HG02588 (cell line): ENCODE results near the gene PELI2.
A peak's percentile ranks its signal among the peaks of the same experiment; 100 is the strongest.

Experiments used
- ATAC-seq: cut with Tn5 transposase; IDR thresholded peaks from one replicate; pipeline ENCODE4 v1.9.1; 2021; ENCODE audit warnings: mild to moderate bottlenecking, moderate library complexity; ENCODE audit not compliant: unreplicated experiment

PELI2 gene

DNA sequence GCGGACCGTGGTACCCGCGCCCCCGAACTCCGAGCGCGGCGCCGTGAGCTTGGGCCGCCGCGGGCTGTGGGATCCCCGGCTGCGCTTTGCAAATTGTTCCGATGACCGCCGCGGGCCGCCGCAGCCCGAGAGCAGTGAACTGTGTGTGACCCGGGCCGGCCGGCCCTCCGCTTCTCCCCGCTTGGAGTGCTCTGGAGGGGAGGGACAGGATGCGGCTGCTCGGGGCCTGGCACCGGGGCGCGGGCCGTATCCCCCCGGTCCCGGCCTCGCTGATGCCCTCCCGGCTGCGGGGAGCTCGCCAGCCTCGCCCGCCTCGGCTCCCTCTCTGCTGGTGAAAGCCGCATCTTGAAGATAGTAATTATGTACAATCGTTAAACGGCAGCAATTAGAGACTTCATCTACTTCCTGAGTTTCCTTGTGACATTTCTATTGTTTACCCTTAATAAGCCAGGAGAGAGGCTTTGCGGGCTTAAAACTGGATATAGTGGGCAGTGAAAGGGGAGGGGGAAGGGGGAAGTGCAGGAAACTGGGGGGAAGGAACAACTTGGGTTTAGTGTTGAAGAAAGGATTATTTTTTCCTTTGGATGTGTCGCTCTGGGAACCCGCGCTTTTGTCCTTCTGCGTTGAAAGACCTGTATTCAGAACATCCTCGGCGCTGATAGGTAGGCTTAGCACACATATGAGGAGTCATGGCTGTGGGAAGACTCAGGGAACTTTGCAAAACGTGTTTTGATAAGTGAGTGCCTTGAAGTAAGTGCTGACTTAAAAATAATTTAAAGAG lies 1.2 kb downstream of the PELI2 start:
- peak; percentile 20 for ATAC-seq

DNA sequence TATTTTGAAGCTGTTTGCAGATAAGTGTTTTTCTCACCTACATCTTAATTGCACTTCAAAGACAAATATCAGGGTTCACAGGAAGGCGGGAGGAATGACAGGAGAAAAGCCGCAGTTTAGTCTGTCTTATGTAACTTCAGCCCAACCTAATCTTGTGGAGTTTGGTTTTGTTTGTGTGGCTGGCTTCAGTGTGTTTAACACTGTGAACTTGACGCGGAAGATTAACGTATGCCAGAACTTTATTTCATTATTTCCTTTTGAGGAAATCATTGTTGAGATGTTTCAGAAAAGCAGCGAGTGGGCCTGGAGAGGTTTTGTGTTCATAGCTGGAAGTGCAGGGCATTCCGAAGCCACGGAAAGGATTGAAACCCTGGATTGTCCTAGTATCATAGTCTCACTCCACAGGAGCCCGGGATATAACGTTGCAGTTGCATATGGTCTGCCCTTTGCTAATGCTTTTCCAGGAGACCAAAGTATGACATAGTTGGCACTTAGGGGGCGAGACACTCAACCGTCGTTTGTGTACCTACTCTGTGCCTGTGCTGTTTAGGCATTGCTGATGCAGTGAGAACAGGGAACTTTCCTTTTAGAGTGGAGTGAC lies 2.0 kb downstream of the PELI2 start:
- no peak for ATAC-seq

DNA sequence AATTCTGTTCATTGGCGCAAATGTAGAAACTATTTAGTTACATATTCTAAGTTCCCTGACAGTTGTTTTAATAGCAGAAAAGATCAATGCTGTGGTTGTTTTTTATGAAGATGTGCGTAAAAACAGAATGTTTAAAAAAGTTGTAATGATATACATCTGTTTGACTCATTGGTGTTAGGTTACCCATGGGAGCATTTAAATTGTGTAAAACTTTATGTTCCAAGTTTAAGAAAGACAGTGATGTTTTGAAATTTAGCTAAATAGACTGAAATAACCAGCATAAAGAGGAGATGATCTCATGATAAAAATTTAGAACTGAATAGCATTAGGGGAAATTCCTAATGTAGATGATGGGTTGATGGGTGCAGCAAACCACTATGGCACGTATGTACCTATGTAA lies 3.6 kb downstream of the PELI2 start:
- no peak for ATAC-seq

DNA sequence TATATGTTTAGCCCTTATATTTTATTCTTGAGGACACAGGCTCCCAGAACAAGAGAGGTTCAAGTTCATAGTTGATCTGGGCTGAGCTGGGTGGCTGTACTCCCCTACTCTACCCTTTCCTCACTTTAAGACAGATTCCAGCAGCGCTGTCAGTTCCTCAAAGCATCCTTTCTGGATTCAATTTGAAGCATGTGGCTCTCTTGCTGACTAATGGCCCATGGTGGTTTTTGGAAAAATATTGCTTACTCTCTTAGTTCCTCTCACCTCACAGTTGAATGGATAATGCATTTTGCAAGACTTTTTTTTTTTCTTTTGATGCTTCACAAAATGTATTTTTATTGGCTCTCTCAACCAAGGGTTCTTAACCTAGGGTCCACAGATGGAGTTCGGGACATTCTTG lies 4.1 kb downstream of the PELI2 start:
- ATAC-seq, result no peak

DNA sequence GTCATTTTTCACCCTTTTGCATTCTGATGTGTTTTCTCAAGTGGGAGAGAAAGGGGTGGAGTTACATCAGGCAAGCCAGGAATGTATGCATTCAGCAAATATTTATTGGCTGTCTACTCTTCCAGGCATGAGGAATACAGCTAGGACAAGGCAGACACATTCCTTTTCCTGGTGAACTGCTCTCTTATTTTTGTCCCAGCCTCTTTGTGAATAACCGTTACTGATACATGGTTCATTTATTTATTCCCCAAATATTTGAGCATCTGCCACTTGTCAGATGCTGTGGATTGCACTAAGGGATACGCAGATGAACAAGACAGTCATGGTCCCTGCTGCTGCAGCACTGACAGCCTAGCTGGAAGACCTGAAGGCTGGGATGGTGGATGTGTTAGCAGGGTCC lies 6.1 kb downstream of the PELI2 start:
- ATAC-seq, result no peak

DNA sequence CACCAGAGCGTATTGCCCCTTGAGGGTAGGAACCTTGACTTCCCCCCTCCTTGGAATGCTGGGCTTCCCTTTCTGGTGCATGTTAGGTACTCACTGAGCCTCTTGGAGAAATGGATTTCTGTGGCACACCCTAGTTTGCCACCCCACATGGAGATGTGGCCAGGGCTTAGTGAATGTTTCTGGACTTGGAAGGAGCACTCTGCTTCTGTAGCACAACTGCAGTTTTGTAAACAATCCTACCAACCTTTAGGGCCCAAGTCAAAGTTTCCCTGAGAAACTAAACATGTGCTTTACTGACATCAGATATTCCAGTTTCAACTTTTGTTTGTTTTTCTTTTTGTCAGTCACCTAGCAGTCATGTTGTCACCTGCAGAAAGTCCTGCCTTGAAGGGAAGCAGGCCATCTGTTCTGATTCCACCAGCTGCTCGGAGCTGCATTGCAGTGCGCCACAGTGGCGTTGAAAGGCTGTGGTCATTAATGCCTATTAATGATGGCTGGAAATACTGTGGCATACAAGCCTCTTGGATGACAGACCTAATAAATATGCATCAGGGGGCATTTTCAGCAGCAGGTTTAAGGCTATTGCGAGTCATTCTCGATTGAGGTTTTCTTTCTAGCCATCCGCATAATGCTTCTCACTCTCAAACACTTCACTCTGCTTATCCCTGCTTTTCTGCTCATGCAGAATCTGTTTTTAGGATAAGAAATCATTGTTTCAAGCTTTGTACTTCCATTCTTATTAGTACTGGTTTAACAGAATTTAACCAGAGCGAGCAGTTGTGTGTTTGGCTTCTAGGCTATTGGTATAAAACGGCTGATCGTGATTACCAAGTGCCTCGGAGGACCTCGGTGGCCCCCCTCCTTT lies 7.8 kb downstream of the PELI2 start:
- ATAC-seq, result no peak

DNA sequence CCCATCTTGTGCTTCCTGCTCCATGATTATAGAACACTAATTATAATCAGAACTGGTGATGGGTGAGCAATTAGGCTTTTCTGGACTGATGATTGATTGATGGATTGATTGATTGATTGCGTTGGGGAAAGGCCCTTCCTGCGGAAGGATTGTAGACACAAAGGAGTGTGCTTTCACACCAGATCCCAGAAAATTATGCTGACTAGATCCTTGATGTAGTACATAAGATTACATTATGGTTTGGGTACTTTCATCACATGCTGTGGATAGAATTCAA lies 8.4 kb downstream of the PELI2 start:
- no peak for ATAC-seq

DNA sequence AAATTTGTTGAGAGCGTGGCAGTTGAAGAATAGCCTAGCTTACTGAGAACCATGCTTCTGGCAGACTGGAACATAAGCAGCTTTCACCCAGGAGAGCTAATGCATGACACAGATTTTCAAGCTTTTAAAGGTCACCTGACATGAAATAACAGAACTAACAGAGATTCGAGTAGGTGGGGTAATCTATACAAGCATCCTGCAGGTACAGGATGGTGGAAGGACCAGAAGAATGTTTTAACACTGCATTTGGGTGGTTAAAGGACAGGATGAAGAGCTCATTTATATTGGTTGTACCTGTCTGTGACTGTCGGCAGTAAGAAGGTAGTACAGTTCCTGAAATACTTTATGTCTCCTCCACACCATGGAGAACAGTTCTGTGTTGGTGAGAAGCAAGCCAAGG lies 8.9 kb downstream of the PELI2 start:
- ATAC-seq, result no peak

DNA sequence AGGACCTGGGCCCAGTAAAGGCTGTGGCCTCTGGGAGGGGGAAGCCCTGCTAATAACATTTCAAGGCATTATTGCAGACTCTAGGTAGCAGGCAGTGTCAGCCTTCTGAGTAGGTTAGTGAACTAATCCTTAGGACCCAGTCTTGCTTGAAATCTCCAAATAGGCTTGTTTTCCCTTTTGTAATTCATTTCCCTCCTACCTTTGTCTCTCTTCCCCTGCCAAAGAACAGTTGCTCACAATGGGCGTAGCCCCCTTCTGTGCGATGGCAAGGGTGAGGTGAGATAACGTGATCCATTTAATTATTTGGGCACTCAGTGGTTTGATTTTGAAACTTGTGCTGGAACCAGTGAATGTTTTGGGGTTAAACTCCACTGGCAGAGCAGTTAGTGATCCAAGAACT lies 10.9 kb downstream of the PELI2 start:
- no peak for ATAC-seq

DNA sequence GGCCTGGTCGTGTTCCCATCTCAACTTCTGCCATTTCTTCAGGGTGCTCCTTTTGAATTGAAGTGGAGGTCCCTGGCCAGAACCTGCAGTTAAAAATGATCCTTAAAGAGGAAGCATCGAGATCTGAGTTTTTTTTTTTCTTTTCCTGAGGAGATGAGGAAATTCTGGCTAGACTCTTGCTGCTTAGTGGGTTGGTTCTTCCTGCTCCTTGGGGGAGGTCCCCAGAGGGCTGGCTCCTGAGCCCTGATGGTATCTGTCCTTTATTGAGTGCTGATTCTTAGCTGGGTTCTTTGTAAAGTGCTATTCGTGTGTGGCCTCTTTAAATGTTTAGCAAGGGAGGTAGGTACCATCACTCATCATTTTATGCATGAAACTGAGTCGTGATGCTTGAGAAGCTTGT lies 11.7 kb downstream of the PELI2 start:
- no peak for ATAC-seq

DNA sequence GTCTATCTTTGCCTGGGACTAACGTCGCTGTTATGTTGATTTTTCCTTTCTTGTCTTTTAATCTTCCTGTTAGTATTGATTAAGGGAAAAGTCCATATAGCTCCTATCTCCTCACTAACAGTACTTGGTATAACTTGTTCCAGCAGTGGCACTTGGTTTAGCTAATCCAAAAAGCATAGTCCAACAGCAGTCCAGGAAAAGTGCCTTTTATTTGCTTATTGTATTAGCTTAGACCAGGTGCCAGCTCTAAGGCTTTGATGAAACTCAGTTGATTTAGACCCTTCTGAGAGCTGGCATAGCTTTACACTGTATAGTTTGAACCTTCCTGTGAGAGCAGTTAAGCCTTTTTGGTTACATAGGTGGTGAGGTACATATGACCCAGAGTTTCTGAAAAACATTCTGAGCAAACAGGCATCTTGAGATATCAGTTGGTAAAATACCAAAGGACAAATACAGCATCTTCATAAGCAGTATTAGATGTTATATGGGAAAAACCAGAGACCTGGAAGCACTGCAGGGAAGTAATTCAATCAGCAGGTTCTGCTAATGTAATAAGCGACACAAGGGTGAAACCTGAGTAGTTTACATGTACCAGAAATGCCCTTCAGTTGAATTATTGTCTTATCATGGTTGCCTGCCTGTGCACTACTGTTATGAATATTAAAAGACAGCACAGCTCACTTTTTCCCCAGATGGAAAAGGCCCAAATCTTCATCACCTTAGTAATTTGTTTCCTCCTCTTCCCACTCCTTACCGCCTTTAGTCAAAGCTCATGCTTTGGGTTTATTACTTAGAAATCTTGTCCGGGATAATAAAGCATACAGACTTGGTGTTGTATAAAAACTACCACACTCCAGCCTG lies 13.0 kb downstream of the PELI2 start:
- ATAC-seq, result no peak

DNA sequence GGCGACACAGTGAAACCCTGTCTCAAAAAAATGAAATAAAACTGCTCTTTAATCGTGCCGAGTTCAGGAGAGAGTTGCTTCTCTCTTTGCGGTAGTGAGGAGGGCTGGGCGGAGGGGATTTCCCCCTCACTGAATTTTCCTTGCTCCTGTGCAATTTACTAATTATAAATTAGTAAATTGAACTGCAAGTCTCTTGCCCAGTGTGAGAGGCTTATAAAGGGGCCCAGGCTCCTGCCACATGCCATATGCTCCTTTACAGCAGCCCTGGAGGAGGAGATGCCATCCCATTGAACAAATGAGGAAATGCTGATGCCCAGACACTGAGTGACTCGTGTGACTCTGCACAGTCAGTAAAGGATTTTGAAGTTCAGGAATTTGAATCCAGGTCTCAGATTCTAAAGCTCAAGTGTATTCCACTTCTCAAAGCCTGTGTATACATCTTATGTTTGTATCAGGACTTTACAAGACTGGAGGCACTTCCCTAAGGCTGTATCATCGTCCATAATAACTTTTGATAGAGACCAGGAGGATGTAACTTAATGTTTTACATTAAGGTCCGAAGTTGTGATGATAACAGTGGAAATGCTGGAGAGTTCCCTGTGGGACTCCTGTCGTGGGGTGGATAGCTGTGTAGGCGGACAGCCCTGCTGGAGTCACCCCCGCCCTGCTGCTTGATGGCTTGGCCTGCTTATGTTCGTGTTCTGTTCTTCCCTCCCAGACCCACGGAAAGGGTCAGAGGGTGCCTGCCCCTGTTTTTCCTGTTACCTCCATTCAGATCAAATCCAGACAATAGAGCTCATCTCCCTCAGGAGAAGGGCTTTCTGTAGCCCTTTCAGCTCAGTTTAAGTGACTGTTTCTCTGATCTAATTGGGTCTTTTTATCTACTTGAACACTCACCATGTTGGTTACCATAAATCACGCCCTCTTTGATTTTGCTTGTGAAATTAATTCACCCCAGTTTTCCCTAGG lies 13.9 kb downstream of the PELI2 start:
- ATAC-seq, result no peak

DNA sequence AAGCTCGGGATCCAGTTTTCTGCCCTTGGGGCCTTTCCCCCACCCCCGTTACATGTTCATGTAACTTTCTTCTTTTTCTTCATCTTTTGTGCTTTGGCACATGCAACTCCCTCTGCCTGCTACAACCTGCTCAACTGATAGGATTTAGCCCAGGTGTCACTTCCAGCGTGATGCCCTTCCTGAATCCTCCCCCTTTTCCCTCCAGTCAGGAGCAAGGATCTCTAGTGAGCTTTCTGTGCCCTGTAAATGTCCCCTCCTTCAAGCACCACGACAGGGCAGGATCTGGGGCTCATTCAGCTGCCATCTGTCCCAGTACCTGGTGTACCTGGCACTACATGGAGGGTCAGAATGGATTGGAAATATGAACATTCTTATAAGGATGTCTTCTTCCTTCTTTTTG lies 15.3 kb downstream of the PELI2 start:
- ATAC-seq, result no peak

DNA sequence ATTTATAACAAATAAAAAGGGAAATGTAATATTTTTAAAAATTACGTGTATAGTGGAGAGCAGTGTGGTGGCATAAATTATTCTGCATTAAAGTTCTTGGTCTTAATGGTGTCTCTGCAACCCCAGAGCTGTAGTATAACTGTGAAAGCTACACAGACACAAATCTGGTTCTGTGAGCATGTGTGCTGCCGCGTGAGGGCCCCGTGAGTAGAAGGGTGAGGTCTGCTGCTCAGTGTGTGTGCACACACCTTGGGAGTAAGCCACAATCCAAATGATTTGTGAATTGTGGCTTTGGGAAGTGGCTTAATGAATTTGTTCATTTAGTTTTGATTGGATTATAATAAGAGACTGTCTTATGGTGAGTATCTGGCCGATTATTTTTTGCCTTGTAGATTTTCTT lies 16.8 kb downstream of the PELI2 start:
- no peak for ATAC-seq

DNA sequence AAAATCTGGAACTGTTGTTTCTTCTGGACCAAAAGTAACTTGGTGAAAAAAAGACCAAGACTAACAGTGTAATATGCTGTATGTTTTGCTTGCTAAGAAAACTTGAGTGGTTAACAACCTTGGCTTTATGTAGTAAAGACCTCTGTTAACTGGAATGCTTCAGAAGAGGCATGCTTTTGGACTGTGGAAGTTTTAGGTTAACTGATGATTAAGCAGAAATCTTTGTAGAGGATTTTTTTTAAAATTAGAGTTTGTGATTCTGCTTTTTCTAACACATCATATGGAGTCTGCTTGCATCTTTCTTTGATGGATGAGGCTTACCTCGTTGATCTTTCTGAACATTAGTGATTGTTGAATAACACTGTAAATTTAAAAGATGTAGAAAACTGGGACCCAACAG lies 17.5 kb downstream of the PELI2 start:
- no peak for ATAC-seq

DNA sequence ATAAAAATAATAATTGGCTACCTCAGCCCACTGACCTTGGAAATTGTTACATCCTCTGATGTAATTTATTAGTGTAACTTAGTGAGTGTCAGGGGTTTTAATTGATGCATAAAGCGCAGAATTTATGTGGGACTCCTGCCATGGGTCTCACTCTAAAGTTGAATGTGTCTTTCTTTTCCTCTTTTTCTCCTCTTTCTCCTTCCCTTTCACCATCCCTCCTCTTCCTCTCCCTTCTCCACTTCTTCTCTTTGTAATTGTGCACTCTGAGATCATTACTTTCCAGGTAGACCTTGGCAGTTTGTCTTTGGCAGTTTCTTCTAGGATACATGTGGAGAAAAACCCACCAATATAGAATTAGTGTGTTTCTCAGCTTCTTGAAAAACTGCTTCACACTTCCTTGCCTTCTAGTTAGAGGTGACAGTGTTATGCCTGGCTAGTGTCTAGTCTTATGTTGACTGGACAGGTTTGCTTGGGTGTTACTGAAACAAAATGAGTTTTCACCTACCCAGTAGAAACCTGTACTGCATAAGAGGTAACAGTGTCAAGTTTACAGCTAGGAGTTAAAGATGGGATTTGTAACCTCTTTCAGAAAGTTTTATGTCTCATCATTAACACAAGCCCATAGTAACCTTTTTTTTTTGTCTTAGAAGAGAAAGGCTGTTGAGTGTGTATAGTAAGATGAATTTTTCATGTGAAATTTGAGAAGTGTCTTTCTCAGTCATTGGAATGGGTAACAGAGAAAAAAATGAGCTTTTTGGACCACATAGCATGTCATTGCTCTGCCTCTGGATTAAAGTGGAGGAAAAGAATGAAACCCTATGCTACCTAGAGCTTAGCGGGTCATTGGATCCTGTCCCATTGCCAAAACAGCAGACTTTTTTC lies 18.6 kb downstream of the PELI2 start:
- no peak for ATAC-seq

DNA sequence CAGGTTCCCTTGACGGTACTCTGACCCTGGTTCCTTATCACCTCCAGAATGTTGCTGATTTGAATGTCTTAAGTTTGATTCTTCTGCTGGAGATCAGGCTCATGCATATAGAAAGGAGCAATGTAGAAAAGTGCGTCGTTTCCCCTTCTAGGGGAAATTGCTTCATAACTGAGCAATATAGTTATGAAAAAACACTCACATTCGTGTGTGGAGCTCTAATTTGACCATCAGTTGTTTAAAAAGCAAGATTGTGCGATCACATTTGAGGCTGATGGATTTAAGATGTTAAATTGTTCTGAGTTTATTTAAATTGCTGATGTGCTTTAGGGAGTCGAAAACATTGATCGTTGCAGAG lies 19.2 kb downstream of the PELI2 start:
- no peak for ATAC-seq

DNA sequence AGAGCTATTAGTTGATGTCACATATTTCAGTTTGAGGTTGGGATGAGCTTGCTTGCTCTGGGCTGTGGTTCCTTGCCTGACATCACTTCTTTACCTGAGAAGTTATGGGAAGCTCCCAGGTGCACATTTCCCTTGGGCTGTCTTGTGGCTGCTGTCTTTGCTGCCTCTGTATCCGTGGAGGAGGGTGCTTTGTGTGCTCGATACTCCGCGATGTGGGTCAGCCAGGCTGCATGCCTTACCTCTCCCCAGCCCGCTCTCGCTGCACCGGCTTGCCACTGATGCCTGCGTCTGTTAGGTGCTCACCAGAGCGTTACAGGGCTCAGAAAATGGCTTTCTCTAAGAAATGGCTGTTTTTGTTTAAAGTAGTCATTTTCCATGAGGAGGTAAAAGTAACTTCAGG lies 19.6 kb downstream of the PELI2 start:
- no peak for ATAC-seq

DNA sequence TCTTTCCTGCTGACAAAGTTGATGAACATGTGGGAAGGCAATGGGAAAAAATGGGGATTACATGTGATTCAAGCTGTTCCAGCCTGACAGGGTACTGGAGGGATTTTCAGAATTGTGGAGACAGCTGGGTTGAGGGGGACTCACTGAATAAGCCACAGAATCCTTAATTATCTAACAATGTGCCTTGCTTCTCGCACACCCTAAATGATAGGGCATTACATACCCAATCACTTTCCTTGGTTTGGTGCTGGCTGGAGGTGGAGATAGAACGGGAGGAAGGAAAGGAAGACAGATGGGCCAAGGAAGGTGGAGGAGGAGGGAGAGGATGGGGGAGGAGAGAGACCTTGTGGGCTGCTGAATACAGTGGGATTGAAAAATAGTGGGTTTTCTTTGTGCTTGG lies 20.7 kb downstream of the PELI2 start:
- ATAC-seq, result no peak
